ENCODE measurements around the gene GJA9. TPM values are rescaled to one million over a fixed set of nuclear protein-coding genes. Genes with fewer than 3 reads are reported as not detected.

GJA9 gene
- total and polyA plus RNA-seq, 2 of the 8 experiments (the other 6 are each of a cell fraction or from before 2014, with no cell fraction given), result not detected

DNA sequence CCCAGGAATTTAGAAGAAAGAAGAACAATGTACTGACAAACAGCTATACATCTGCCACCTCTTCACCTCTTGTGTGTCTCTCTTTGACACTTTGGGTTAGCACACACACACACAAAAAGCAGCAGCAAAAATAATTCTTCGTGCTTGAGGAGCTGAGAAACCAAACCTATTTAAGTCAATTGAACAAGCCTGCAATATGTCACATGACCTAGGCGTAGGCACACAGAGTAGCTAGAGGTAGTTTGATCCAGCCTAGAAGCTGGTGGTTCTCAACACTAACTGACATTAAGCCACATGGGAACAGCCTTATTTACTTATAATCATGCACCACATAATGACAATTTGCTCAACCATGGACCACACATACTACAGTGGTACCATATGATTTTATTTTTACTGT, 54.1 kb downstream of the GJA9 start:
- Histone ChIP-seq H2BK12ac (ENCODE audit: low read depth, low read length) (no peak overlapping the region), H3K36me3 (ENCODE audit: control insufficient read depth in 2 of 4, insufficient read depth in 4 of 4, low read length in 3 of 4) (no peaks in the 10 kb centered on the region), H3K56ac (replicated peaks; ENCODE audit: insufficient read length, low read depth, low read length) (no peak overlapping the region), H3K9ac (replicated peaks in 1 of 4; ENCODE audit: extremely low read depth in 1 of 4, low read depth in 3 of 4, low read length in 3 of 4) (no peak overlapping the region), H3K23ac (ENCODE audit: insufficient read length) (no peak overlapping the region), H4K8ac (ENCODE audit: extremely low read depth, insufficient read depth, low read length) (no peak overlapping the region), H3K27ac (ENCODE audit: low read depth, low read length) (no peak overlapping the region), H4K20me1 (replicated peaks in 1 of 2; ENCODE audit: control insufficient read depth in 1 of 2, insufficient read depth in 2 of 2, low read length in 2 of 2) (no peaks in the 10 kb centered on the region), H3K14ac (ENCODE audit: insufficient read length) (no peak overlapping the region), H3K27me3 (replicated peaks in 1 of 4; ENCODE audit: control insufficient read depth in 3 of 4, extremely low read depth in 1 of 4, insufficient read depth in 3 of 4, low read length in 3 of 4) (no peaks in the 10 kb centered on the region; a peak in 1 of 7 replicates), H3K79me2 (ENCODE audit: control insufficient read depth in 1 of 2, insufficient read depth in 2 of 2, low read length in 2 of 2) (no peaks in the 10 kb centered on the region), H4K5ac (ENCODE audit: insufficient read length, low read depth, low read length) (no peak overlapping the region), H3K4me2 (ENCODE audit: insufficient read depth in 1 of 2, low read depth in 2 of 2, low read length in 2 of 2) (no peak overlapping the region), H2BK20ac (ENCODE audit: low read length) (no peak overlapping the region), H2BK5ac (ENCODE audit: low read depth, low read length) (no peak overlapping the region), H3K4me3 (ENCODE audit: extremely low read depth in 1 of 4, insufficient read depth in 2 of 4, low read depth in 3 of 4, low read length in 4 of 4) (no peak overlapping the region), H3K9me3 (ENCODE audit: insufficient read depth in 2 of 2, low read depth in 1 of 2, low read length in 1 of 2) (no peaks in the 10 kb centered on the region), H2BK120ac (replicated peaks; ENCODE audit: low read depth, low read length) (no peak overlapping the region), H3K4me1 (replicated peaks in 1 of 4; ENCODE audit: control insufficient read depth in 3 of 4, insufficient read depth in 4 of 4, low read length in 3 of 4) (no peaks in the 10 kb centered on the region), H2AK5ac (ENCODE audit: low read depth, low read length) (no peak overlapping the region), H3K18ac (ENCODE audit: extremely low read depth, low read length) (no peak overlapping the region), H3K4ac (replicated peaks; ENCODE audit: insufficient read length, low read depth, low read length) (no peak overlapping the region), H3K79me1 (ENCODE audit: low read depth, low read length) (no peaks in the 10 kb centered on the region), H2BK15ac (ENCODE audit: low read length) (no peak overlapping the region), H2AFZ (ENCODE audit: low read length) (no peak overlapping the region), H3K23me2 (ENCODE audit: low read depth, low read length) (no peaks in the 10 kb centered on the region), H4K91ac (replicated peaks; ENCODE audit: insufficient read length, low read length) (no peak overlapping the region)
- DNase-seq (ENCODE audit: low read depth in 1 of 2, low spot score in 2 of 2) (no peak), FAIRE-seq (no peak)
- 84% methylated on average over 2 of the region's 2 CpGs; no CpG with 5 or more reads in 1 of the 2 experiments for WGBS, 2 experiments (ENCODE audit: extremely low coverage in 1 of 2, insufficient coverage in 1 of 2, insufficient read length in 1 of 2, insufficient replicate concordance in 2 of 2, low coverage in 1 of 2, low lambda C conversion rate in 2 of 2, missing lambda C conversion rate in 1 of 2)
- ChIA-PET CTCF (ENCODE audit: partially characterized antibody) (interaction anchor here (0.9 to 4.0 kb wide), 7 partner anchors 8 to 462 kb away, joined by 3 to 17 read pairs (median 4); no protein-coding TSS in a partner anchor), POLR2A (ENCODE audit: partially characterized antibody) (interaction anchor here (0.6 to 1.0 kb wide), 3 partner anchors 8 to 816 kb away, joined by 3 to 4 read pairs (median 3); no protein-coding TSS in a partner anchor)
- TF ChIP-seq CBX8 (IDR thresholded peaks at IDR 0.05; ENCODE audit: borderline replicate concordance, low read depth, low read length) (no peak), GTF2F1 (IDR thresholded peaks at IDR 0.05; ENCODE audit: borderline replicate concordance, low read depth, low read length) (no peak), CHD2 (IDR thresholded peaks at IDR 0.05; ENCODE audit: low read length) (no peak), BCL11A (IDR thresholded peaks at IDR 0.05; ENCODE audit: low read depth in 2 of 2, low read length in 2 of 2) (no peak), NRF1 (IDR thresholded peaks at IDR 0.05; ENCODE audit: low read depth, low read length) (no peak), JUN (IDR thresholded peaks at IDR 0.05; ENCODE audit: low read depth, low read length) (no peak), TAF7 (optimal IDR thresholded peaks at IDR 0.05; ENCODE audit: borderline replicate concordance, low read depth, low read length) (no peak), MAFK (IDR thresholded peaks at IDR 0.05; ENCODE audit: low read depth, low read length) (no peak), CTBP2 (IDR thresholded peaks at IDR 0.05; ENCODE audit: borderline replicate concordance, insufficient read depth, insufficient read length, low read length) (no peak), SUZ12 (IDR thresholded peaks at IDR 0.05; ENCODE audit: low read length) (no peak), CHD1 (IDR thresholded peaks at IDR 0.05; ENCODE audit: low read depth, low read length) (no peak), SP1 (IDR thresholded peaks at IDR 0.05; ENCODE audit: low read depth, low read length) (no peak)
